Measurements from ENCODE around the gene TTC39C.

DNA sequence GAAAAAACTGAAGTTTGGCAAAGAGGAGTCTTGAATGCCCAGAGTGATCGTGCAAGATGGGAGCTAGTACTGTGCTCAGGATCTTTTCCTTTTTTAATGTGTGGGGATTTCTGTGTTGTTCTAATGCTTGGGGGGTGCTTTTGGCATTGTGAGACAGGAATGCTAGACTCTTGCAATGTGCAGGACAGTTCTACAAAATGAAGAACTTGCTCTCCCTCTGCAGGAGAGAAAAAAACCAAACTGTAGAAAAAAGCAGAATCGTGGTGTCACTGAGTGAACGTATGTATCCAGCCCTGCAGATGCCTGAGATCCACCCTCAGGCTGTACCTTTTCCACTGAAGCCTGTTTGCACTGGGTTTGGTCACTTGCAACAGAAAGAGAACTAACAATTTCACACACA lies 12.1 kb upstream of the TTC39C start:
- TF ChIP-seq, protein P1, sequence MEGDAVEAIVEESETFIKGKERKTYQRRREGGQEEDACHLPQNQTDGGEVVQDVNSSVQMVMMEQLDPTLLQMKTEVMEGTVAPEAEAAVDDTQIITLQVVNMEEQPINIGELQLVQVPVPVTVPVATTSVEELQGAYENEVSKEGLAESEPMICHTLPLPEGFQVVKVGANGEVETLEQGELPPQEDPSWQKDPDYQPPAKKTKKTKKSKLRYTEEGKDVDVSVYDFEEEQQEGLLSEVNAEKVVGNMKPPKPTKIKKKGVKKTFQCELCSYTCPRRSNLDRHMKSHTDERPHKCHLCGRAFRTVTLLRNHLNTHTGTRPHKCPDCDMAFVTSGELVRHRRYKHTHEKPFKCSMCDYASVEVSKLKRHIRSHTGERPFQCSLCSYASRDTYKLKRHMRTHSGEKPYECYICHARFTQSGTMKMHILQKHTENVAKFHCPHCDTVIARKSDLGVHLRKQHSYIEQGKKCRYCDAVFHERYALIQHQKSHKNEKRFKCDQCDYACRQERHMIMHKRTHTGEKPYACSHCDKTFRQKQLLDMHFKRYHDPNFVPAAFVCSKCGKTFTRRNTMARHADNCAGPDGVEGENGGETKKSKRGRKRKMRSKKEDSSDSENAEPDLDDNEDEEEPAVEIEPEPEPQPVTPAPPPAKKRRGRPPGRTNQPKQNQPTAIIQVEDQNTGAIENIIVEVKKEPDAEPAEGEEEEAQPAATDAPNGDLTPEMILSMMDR (conservative IDR thresholded peaks at IDR 0.05; ENCODE audit: low read length), result 0 out of 2 replicates have a peak, but pooled peaks have one; percentile 28
- no peak for TF ChIP-seq EZH2phosphoT487 (IDR thresholded peaks at IDR 0.05; ENCODE audit: borderline replicate concordance, low read depth, low read length)
